Glutamatergic neuron (in vitro differentiated cells): ENCODE data around the gene DENND2C. TPM values are rescaled to one million over a fixed set of nuclear protein-coding genes. Genes with fewer than 3 reads are reported as not detected.

ENCODE experiments used
- DNase-seq: peaks from one replicate; pipeline ENCODE4 v3.0.0; 2022
- H3K27ac Mint-ChIP-seq: one replicate; pipeline ENCODE4 v1.8.0; 2020; ENCODE audit warnings: mild to moderate bottlenecking, mixed read lengths, inconsistent platforms; ENCODE audit not compliant: unreplicated experiment
- H3K27me3 Mint-ChIP-seq: one replicate; pipeline ENCODE4 v1.8.0; 2020; ENCODE audit warnings: mild to moderate bottlenecking, moderate library complexity, mixed read lengths, inconsistent platforms; ENCODE audit not compliant: unreplicated experiment
- H3K36me3 Mint-ChIP-seq: one replicate; pipeline ENCODE4 v1.8.0; 2020; ENCODE audit warnings: mild to moderate bottlenecking, mixed read lengths, inconsistent platforms; ENCODE audit not compliant: unreplicated experiment
- H3K4me1 Mint-ChIP-seq: one replicate; pipeline ENCODE4 v1.8.0; 2020; ENCODE audit warnings: mild to moderate bottlenecking, low read depth, mixed read lengths, inconsistent platforms; ENCODE audit not compliant: unreplicated experiment
- H3K4me3 Mint-ChIP-seq: one replicate; pipeline ENCODE4 v1.8.0; 2020; ENCODE audit warnings: mild to moderate bottlenecking, mixed read lengths, inconsistent platforms; ENCODE audit not compliant: unreplicated experiment
- H3K9me3 Mint-ChIP-seq: one replicate; pipeline ENCODE4 v1.8.0; 2020; ENCODE audit warnings: mild to moderate bottlenecking, moderate library complexity, mixed read lengths, inconsistent platforms; ENCODE audit not compliant: unreplicated experiment
- total RNA-seq: library from RNA; stranded (reverse); fragmentation: NEBNext Ultra II Directional; extraction: Animal tissue kit (Norgen Biotek cat#: 25700); gene quantifications from one replicate; pipeline ENCODE4 v1.2.1, GENCODE V29; 2021; ENCODE audit not compliant: unreplicated experiment
- TF ChIP-seq, protein P1 (sequence below): fragments of 200-600 bp; sonication (generic); IDR thresholded peaks from one replicate; pipeline ENCODE4 v1.5.0; 2021; ENCODE audit not compliant: partially characterized antibody, unreplicated experiment

Gene DENND2C
- total RNA-seq, 1 donor from 2014 or later, result 0.54 TPM

- Mint-ChIP-seq H3K4me3 (no peak overlapping the region), H3K27ac (no peak overlapping the region), H3K36me3 (no peaks in the 10 kb centered on the region), H3K9me3 (no peaks in the 10 kb centered on the region), H3K27me3 (no peaks in the 10 kb centered on the region), H3K4me1 (no peaks in the 10 kb centered on the region)
- DNase-seq, result no peak
- TF ChIP-seq, protein P1, sequence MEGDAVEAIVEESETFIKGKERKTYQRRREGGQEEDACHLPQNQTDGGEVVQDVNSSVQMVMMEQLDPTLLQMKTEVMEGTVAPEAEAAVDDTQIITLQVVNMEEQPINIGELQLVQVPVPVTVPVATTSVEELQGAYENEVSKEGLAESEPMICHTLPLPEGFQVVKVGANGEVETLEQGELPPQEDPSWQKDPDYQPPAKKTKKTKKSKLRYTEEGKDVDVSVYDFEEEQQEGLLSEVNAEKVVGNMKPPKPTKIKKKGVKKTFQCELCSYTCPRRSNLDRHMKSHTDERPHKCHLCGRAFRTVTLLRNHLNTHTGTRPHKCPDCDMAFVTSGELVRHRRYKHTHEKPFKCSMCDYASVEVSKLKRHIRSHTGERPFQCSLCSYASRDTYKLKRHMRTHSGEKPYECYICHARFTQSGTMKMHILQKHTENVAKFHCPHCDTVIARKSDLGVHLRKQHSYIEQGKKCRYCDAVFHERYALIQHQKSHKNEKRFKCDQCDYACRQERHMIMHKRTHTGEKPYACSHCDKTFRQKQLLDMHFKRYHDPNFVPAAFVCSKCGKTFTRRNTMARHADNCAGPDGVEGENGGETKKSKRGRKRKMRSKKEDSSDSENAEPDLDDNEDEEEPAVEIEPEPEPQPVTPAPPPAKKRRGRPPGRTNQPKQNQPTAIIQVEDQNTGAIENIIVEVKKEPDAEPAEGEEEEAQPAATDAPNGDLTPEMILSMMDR, result no peak
These were observed 9.6 kb downstream of the DENND2C start for GRCh38 chr1:114660238-114660637.

GRCh38 chr1:114651893-114652292 is 18.0 kb downstream of the DENND2C start:
- no peaks in the 10 kb centered on the region for H3K9me3 Mint-ChIP-seq
- DNase-seq, result no peak
- no peak overlapping the region for H3K27ac Mint-ChIP-seq
- H3K4me3 Mint-ChIP-seq, result no peak overlapping the region
- H3K27me3 Mint-ChIP-seq, result no peaks in the 10 kb centered on the region
- H3K4me1 Mint-ChIP-seq, result no peaks in the 10 kb centered on the region
- TF ChIP-seq, protein P1, result no peak
- no peaks in the 10 kb centered on the region for H3K36me3 Mint-ChIP-seq

DNA sequence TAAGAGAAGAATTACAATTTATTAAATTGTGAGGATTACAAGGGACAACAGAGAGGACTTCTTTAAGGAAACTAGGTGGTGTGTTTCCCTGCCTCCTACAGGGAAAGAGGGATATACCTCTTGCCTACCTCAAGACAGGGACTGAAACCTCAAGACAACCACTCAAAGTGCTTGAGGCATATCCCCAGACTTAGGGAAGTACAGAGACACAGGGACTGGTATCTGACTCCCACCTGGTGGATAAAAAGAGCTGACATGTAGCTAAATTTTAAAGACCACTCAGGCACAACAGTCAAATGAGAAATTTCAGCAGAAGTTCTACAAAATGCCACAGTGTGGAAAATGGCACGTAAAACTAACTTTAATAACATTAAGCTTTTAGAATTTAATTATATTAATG is 21.3 kb downstream of the DENND2C start:
- H3K9me3 Mint-ChIP-seq, result no peaks in the 10 kb centered on the region
- H3K36me3 Mint-ChIP-seq, result no peaks in the 10 kb centered on the region
- H3K4me3 Mint-ChIP-seq, result no peak overlapping the region
- H3K4me1 Mint-ChIP-seq, result no peaks in the 10 kb centered on the region
- H3K27ac Mint-ChIP-seq, result no peak overlapping the region
- TF ChIP-seq, protein P1, result no peak
- DNase-seq, result no peak
- H3K27me3 Mint-ChIP-seq, result no peaks in the 10 kb centered on the region

GRCh38 chr1:114641377-114641776 is 28.5 kb downstream of the DENND2C start:
- DNase-seq, result no peak
- H3K9me3 Mint-ChIP-seq, result no peaks in the 10 kb centered on the region
- H3K27me3 Mint-ChIP-seq, result no peaks in the 10 kb centered on the region
- H3K27ac Mint-ChIP-seq, result no peak overlapping the region
- no peak overlapping the region for H3K4me3 Mint-ChIP-seq
- TF ChIP-seq, protein P1, result no peak
- no peaks in the 10 kb centered on the region for H3K36me3 Mint-ChIP-seq
- H3K4me1 Mint-ChIP-seq, result no peaks in the 10 kb centered on the region

- TF ChIP-seq, protein P1, result no peak
- no peaks in the 10 kb centered on the region for H3K27me3 Mint-ChIP-seq
These were observed 30.9 kb downstream of the DENND2C start for GRCh38 chr1:114638910-114639309.

More at GRCh38 chr1:114638910-114639309, 30.9 kb downstream of the DENND2C start:
- Mint-ChIP-seq H3K27ac (no peak overlapping the region), H3K9me3 (no peaks in the 10 kb centered on the region), H3K4me3 (no peak overlapping the region), H3K4me1 (no peaks in the 10 kb centered on the region), H3K36me3 (no peaks in the 10 kb centered on the region)
- DNase-seq, result no peak
